Measurements from ENCODE around the gene TBXA2R.

TBXA2R gene

DNA sequence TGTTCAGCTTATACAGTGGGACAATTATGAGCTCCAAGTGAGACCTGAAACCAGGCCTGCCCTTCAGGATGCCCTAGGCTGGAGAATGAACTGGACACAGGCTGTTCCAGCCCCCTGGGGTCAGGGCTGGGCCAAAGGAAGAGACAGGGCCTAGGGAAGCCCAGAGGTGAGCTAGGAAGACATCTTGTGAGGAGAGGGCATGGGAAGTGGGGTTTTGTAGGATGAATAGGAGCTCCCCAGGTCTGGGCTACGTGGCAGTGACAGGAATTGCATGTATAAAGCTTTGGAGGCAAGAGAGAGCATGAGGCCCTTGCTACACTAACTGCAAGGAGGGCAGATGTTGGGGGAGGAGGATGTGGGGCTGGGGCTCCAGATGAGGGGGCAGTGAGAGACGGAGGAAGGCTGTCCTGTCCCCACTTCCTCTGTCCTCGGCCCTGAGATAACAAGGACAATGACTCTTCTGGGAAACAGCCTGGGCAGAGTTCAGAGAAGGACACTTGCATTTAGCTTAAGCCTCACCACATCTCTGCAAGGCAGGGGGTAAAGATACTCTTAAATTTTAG, 1.5 kb upstream of the TBXA2R start:
- TF ChIP-seq CTCF (IDR thresholded peaks at IDR 0.05) (no peak), ZFX (IDR thresholded peaks at IDR 0.05; ENCODE audit: borderline replicate concordance) (no peak)

DNA sequence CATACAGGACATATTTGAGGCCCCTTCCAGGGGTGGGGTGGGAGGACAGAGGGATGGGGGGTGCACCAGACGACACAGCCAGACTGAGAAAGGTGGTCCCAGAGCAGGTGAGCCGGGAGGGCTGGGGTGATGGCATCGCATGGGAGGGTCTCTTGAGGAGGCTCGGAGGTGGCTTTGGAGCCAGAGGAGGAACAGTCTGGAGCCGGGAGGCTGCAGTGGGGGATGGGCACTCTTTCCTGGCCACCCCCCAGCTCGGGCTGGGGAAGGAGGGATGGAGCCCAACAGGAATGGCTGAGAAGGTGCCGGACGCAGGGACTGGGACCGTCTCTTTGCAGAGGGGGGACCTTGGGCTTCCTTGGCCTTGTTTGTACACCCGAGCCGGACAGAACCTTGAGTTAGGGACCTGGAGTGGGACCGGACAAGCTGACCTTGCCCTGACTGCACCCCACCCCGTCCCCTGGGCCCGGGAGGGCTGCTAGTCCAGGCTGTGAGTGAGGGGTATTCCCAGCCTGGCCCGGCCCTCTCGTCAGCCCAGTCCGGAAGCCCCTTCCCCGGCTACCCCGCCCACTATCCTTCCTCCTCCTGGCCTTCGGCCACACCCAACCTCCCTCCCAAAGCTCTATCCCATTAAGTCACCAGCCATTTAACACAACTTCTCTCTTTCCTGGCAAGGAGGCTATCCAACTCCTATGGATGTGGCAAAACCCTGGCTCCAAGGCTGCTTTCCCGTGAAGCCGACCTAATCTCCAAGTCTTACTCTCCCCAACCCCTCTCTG, 816 bp upstream of the TBXA2R start:
- TF ChIP-seq CTCF (IDR thresholded peaks at IDR 0.05) (no peak), ZFX (IDR thresholded peaks at IDR 0.05; ENCODE audit: borderline replicate concordance) (no peak)
- peak overlapping the region; percentile 69 for H3K27ac ChIP-seq

More for the DNA sequence above, 1.5 kb upstream of the TBXA2R start:
- peak overlapping the region; percentile 69 for H3K27ac ChIP-seq

- peak overlapping the region; percentile 69 for H3K27ac ChIP-seq
- no peak for TF ChIP-seq CTCF (IDR thresholded peaks at IDR 0.05)
- no peak for TF ChIP-seq ZFX (IDR thresholded peaks at IDR 0.05; ENCODE audit: borderline replicate concordance)
Measured at GRCh38 chr19:3606174-3606689, 443 bp downstream of the TBXA2R start.

- no peak for TF ChIP-seq CTCF (IDR thresholded peaks at IDR 0.05)
- TF ChIP-seq ZFX (IDR thresholded peaks at IDR 0.05; ENCODE audit: borderline replicate concordance), result no peak
- peak overlapping the region; percentile 69 for H3K27ac ChIP-seq
Measured at GRCh38 chr19:3605770-3606169, 905 bp downstream of the TBXA2R start.

GRCh38 chr19:3605361-3605760, 1.3 kb downstream of the TBXA2R start:
- H3K27ac ChIP-seq, result peak overlapping the region; percentile 69

GRCh38 chr19:3604987-3605343, 1.7 kb downstream of the TBXA2R start:
- no peak overlapping the region for H3K27ac ChIP-seq

More at GRCh38 chr19:3605361-3605760, 1.3 kb downstream of the TBXA2R start:
- TF ChIP-seq CTCF (IDR thresholded peaks at IDR 0.05), result no peak
- no peak for TF ChIP-seq ZFX (IDR thresholded peaks at IDR 0.05; ENCODE audit: borderline replicate concordance)

More at GRCh38 chr19:3604987-3605343, 1.7 kb downstream of the TBXA2R start:
- TF ChIP-seq ZFX (IDR thresholded peaks at IDR 0.05; ENCODE audit: borderline replicate concordance) (no peak), CTCF (IDR thresholded peaks at IDR 0.05) (no peak)

Measured in 22Rv1 (cell line).